8988T (cell line): ENCODE data around the gene COL25A1.

Experiments
- DNase-seq: peaks from one replicate; pipeline ENCODE4 v3.0.0; 2011

COL25A1 gene

DNA sequence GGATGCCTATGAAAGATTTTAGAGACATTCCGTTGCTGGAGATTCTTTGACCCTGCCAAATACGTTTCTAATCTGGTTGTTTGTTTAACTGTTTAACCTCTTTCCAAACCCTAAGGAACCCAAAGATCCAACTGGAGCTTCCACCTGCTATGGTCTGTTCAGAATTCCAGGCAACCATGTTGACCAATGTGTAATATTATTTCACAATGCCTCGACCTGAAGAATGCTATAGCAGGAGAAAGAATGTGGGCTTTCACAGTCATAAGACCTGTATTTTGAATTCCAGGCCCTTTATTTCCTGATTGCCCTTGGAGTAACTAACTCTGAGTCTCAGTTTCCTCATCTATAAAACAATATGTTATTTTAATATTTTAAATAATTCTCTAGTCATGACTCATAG, 90.8 kb downstream of the COL25A1 start:
- no peak for DNase-seq

DNA sequence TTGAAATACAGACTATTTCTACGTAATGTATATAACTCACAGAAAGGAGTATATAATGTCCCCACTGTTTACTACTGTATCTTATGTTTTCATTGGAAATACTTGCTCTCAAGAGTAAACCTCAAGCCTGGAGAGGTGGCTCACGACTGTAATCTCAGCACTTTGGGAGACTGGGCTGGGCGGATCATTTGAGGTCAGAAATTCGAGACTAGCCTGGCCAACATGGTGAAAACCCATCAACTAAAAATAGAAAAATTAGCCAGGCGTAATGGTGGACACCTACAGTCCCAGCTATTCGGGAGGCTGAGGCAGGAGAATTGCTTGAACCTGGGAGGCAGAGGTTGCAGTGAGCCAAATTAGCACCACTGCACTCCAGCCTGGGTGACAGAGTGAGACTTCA, 92.8 kb downstream of the COL25A1 start:
- DNase-seq = no peak

DNA sequence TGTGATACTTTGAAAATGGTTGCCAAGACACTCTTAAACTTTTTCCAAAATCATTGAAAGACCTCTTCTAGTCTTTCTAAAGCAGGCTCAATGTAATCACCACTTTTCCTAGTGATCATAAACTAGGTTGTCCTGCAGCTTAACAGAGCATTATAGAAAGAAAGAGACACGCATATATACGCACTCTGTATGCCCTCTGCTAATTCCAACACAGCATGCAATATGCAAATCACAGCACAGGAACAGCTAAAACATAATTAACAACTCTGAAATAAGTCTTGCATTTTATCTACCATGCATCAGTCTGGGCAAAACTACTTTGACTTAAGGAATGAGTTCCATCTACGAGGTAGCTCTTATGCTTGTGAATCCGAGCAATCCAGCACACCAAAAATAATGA, 94.6 kb downstream of the COL25A1 start:
- no peak for DNase-seq

DNA sequence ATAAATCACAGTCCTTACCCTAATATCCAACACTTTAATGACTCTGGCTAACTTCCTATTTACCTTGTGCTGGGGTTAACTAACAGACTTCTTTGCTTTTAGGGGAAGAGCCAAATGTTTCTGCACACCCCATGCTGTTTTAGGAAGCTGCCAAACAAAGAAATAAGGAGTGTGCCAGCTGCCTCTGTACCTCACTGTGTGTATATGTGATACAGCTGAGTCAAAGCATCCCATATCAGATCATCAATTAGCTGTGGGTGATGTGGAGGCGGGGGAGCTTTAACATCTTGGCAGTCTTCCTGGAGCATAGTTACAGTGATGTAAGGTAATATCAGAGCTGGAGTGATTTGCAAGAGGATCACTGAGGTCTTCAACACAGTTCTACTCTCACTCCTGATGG, 95.4 kb downstream of the COL25A1 start:
- no peak for DNase-seq

DNA sequence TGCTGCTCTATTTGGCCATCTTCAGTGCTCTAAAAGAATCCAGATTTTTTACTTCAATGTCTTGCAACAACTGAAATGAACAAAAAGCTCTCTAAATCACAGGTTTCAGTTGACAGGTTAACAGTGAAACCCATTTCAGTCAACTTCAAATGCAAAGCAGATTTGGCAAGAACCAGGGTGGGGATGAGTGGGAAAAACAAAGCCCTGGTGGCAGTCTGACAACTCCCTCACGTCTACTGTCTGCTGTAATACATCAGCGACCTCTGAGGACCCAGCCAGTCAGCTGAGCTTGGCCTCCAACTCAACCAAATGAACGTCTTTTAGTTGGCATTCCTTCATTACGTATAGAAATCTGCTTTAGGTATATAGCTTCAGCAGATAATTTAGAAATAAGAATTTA, 95.8 kb downstream of the COL25A1 start:
- DNase-seq = no peak

DNA sequence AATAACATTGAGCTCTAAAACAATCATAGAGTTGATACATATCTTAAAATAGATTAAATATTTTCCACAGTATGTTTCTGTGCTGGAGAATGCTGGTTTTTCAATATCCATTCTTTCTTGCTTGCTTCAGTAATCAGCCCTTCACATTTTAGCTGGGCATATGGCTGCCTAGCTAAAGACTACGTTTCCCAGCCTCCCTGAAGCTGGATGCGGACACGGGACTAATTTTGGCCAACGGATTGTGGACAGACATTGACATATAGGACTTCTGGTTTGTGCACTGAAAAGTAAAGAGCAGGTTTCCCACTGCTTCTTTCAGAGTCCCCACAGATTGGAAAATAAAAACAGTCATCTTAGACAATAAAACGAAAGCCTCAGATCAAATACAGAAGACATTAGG, 97.3 kb downstream of the COL25A1 start:
- DNase-seq = no peak

DNA sequence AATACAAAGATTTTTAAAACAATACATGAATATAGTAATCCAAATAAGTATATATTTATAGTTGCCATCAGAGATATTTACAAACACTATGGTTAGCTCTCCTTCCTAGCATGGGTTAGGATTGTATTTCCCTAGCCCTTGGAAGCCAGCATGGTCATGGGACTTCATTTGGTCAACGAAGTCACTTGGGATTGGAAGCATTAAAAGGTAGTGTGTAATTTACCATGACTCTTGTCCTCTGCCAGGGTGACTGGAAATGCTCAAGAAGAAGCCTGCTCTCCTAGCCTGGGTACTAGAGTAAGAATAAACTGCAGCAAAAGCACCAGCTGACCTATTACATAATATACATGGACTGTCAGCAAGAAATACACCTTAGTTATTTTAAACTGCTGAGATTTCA, 102.9 kb downstream of the COL25A1 start:
- no peak for DNase-seq

DNA sequence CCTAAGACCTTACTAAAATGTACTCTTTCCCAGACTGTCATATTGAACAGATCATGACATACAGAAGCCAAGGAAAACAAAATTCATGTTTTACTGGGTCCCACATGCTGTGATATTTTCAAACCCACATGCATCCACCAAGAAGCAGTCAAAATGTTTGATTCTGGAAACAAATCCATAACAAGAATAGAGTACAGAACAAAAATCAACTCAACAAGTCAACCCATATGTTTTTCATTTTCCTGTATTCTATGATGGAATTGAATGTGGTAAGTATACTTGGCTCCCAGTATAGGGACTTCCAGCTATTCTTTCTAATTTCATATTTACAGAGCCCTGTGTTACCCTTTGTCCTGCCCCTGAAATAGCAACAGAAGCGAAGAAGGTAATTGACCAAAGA, 106.8 kb downstream of the COL25A1 start:
- no peak for DNase-seq

DNA sequence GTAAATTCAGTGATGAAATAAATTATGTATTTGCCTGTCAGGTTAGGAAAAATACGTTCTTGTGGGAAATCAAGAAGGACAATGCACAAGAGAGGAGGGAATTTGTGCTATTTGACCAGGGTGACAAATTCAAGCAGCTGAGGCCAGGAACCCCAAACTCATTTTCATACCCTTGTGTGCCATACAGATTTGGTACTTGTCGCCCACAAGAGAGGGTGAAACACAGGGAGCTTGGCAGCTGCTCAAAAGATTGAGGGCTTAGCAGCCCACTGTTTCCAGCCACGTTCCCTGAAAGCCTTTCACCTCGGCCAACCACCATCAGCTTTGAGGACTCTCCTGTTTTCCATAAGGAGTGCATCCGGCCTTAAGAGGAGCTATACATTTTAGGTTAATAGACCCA, 111.2 kb downstream of the COL25A1 start:
- DNase-seq = no peak

DNA sequence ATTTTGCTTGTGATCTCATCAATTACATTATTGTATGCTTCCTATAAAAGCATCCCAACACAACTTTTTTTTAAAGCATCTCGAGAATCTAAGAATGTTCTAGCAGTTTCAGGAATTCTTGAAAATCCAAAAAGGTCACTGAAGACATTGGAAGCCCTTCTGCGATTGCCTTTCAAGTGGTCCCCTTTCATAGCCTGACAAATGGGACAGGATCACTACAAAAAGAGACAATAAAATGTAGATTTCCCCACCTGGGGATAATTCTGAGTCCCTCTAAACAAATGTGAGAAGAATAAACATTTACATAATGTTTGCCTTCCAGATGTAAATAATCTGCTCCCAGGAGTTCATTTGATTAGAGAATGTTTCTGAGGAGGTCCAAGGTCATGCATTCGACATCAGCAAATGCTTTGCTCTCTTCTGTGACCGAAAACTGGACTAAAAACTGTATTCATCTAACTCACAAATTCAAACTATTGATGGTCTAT, 116.0 kb downstream of the COL25A1 start:
- no peak for DNase-seq

DNA sequence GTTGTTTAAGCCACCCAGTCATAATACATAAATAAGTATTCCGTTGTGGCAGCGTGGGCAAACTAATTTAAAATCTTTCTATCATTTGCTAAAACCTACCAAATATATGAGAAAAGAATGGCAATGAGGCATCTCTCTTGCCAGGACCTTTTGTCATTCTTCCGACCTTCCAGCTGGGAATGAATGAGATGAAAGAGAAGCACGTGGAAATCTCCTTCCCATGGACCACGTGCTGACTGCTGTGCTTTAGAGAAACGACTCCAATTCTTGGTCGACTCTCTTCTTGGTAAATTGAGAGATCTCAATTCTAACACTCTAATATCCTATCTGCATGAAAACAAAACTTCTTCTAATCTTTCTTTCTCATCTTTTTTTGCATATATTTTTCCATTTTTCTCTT, 116.5 kb downstream of the COL25A1 start:
- DNase-seq = no peak

DNA sequence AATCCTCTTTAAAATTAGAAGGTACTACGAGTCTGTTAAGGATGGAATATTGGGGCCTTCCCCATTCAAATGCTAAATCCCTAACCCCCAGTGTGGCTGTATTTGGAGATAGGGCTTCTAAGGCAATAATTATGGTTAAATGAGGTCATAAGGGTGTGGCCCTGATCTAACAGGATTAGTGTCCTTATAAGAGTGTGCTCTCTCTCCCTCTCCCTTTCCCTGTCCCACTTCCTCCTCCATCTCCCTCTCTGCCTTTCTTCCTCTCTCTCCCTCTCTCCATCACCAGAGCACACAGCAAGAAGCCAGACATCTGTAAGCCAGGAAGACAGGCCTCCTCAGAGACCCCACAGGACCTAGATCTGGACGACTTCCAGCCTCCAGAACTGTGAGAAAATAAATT, 116.9 kb downstream of the COL25A1 start:
- DNase-seq = no peak

DNA sequence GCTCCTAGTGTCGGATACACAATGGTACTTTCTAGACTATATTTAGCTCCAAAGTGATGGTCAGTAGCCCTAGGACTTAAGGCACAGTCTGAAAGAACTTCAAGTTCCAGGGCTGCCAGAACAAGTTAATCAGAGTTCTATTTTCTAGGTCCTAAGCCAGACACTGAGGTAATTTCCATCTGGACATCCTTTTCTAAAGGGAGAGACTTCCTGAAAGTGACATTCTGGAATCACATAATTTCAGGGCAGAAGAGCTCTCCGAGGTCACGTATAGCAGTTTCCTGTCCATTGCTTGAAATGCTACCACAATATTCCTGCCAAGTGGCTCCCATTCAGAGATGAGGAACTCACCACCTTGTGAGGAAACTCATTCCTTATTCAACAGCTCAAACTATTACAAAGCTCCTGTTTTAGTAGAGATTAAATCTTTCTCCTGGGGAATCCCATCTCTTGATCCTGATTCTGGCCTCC, 117.9 kb downstream of the COL25A1 start:
- DNase-seq = no peak

DNA sequence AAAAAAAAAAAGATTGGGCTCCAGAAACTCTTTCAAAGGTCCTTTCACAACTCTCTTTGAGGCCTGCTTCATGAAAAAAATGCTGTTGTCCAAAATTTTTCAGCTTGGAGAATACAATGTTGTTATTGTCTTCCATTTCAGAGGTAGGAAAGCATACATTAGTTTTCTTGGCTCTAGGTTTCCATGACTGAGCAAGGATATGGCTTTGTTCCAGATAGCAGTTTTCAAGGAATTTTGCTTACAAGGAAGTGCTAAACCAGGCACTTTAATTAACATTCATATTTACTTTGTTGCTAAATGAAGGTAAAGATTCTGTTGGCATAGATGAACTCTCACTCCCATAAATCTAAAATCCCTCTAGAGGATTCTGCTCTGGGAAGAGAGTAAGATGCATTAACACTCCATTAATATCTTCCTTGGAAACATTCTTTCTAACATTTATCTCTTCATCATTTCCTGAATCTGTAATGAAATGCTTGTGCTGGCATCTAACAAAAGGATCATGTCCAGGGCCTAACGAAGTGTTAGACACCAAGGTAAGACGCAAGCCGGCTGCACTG, 118.4 kb downstream of the COL25A1 start:
- DNase-seq = no peak

DNA sequence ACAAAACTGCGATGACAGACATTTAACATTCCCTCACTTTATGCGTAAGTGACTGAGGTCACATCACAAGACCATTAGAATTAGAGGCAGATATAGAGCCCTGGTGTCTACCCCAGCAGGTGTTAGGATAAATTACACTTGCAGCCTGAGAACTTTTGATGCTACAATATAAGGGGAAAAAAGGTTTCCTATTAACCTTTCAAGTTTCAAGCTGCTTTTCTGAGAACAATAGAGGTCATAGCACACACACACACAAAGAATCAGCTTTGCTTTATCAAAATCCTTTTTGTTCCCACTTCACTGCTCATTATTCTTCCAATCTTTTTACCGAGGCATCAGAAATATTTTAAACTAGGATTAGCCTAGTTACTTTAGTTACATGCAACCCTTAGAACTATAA, 119.8 kb downstream of the COL25A1 start:
- DNase-seq = no peak

DNA sequence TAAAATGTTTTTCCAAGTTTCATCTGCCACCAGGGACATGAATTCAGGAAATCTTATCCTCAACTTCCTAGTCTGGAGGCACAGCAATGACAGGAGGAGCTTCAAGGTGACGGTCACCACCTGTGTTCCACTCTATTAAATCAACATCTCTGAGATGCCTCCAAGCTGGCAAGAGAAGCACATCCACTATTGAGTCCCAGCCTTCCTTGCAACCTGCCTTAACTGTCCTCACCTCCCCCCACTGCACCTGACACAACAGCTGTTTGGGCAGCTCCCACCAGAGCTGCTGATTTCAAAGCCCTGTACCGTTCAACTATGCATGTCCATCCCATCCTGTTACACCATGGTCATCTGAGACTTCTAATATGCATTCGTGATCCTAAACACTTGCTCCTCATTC, 123.4 kb downstream of the COL25A1 start:
- no peak for DNase-seq

DNA sequence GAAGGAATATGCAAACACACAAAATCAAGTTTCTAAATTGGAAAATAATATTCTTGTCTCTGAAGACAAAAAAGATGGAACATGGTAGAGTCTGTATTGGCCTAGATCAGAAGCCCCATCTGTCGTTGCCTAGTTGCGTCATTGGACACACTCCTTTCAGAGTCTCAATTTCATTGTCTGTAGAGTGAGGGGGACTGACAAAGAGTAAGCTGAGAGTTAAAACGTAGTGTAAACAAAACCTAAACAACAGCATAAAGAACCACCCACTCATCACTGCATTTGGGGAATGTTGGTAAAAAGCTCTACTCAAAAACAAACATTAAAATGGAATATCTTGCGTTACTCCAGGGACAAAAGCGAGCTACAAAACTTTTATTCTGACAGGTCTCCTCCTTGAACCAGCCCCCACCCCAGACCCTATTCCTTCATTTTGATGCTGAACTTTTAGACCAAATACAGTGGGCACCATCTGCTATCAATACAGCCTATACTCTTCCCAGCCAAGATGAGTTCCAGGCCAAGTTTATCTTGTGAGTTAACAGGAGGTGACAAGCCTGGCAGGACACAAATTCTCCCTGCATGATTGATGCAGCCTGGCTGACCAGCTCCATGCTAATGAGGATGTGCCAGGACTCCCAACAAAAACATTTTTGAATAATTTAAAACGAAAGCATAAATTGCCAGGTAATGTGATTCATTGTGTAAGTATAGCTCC, 125.2 kb downstream of the COL25A1 start:
- DNase-seq = no peak

DNA sequence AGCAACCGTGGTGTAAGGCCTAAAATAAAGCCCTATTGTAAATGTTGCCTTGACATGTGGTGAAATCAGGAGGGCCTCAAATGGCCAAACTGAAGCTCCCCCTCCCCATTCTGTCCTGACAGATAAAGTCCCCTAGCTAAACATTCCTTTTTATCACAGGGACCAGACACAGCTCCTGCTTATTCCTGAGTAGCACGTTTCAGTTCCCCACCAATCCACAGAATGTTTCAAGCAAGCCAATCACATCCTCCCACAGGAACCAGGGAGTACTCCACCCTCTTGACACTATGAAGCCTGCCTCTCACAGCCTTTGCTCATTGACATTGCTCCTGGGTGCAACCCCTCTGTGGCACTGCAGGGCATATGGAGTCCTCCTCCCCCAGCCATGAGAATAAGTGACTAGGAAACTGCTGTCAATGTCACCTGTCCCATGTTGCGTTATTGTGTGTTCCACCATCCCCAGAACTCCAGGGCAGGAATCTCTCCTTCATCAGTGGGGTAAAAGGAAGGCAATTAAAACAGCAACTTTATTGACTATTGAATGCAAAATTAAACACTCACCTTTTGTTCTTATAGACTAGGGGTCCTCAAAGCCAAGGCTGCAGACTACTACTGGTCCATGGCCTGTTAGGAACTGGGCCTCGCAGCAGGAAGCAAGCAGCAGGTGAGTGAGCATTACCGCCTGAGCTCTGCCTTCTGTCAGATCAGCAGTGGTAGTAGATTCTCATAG, 128.1 kb downstream of the COL25A1 start:
- no peak for DNase-seq

DNA sequence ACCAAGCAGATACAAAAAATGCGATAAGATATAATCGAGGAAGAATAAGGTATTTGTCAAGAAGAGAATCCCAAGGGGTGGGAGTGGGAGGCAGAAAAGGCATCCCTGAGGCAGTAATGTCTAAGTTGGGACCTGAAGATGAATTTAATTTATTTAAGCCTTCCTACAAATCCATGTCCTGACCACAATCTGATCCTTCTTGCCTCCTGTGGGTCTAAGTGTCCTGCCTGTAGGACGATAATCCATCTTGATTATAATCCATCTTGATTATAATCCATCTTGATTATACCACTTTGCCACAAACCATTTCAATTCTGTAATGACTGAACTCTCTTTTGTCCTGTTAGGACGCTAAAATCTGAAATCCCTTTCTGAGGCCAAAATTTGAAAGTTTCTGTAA, 130.2 kb downstream of the COL25A1 start:
- no peak for DNase-seq

DNA sequence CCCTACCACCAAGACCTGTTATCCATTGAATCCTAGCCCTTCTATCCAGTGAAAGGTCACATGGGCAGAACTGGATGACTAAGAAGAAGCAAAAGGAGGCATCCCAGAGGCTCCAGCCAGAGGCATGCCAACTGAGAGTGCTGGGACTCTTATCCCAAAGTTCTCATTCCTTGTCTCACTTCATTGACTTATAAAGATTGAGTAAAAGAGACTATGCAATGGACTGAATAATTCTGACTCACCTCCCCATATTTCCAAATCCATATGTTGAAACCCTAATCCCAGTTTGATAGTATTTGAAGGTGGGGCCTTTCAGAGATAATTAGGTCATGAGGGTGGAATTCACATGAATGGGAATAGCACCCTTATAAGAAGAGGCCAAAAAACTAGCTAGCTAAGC, 131.4 kb downstream of the COL25A1 start:
- DNase-seq = no peak

DNA sequence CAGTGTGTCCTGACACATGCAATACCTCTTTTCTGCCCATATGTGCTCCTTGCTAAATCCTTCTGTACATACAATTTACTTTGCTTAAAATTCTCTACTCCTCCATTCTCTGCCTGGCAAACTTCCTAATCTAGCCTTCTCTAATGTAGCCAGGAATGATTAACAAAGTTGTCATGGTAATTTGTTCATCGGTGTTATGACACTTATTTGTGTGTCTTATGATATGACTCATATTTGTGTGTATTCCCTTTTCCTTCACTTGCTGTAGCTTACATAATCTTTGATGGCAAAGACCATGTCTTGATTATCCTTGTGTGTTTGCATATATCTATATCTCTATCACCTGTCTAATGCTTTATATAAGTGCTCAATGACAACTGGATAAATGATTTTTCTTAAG, 133.3 kb downstream of the COL25A1 start:
- no peak for DNase-seq

DNA sequence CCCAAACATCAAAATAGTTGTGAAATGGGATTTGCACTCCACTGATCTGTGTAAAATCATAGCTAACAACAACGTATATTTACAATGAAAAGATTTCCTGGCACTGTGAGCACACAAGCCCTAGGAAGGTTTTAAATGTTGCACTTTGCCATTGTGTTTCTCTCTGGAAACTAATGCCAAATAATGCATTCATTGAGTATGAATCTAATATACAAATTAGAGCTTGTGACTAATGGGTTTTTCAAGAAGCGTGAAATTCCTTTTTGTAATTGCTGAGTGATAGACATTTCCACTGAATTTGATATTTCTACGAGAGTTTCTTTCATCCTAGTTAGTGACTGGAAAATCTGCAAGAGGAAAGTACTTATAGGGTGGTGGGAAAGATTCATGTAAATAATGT, 135.9 kb downstream of the COL25A1 start:
- no peak for DNase-seq

DNA sequence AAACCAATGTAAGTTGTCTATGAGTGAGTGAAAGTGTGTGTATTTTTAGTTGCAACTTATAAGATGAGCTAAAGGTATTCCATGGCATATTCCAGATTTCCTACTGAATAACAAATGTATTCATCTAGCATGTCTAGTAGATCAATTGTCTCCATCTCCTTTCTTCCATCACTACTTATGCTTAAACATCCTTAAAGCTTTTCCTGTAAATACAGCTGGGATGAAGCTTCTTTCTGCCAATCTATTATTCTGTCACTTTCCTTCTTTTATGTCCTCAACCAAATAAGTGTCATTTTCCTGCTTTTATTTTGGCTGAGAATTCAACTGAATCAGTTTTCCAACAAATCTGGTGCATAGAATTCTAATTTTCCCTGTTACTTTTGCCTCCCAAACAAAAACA, 136.3 kb downstream of the COL25A1 start:
- DNase-seq = no peak

DNA sequence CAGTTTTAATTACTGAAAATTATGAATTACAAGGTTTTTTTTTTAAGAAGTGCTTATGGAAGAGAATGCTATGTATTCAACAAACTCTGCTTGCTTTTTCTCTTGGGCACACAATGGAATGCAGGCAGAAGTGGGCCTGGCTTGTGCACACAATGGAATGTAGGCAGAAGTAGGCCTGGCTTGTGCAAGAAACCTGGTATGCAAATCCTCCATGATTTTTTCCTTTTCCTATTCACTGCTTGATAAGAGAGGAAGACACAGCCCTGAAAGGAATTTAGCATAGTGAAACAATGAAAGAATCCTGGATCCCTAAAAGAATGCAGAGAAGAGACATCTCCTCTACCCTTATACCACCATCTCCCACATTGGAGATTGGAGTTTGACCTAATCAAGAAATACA, 138.4 kb downstream of the COL25A1 start:
- DNase-seq = no peak
